Activated CD8-positive, alpha-beta T cell treated with anti-CD3 and anti-CD28 coated beads, Interleukin-2, amount 10 ng/mL, durations not matched to agents 7 days and 5 days (primary cell): ENCODE measurements around the gene RYK. TPM values are rescaled to one million over a fixed set of nuclear protein-coding genes. Genes with fewer than 3 reads are reported as not detected.
A peak's percentile ranks its signal among the peaks of the same experiment; 100 is the strongest.

Experiments used
- ATAC-seq: fragments of 150-1000 bp; cut with Tn5 transposase; one replicate; pipeline ENCODE4 v1.10.0; 2021; ENCODE audit warnings: moderate library complexity
- CTCF ChIA-PET: fragments of 350-600 bp; sonication (Branson Sonifier 250); formaldehyde crosslinking; loops from one replicate; lab custom pipeline; 2021; ENCODE audit warnings: antibody characterized with exemption; lab: Charles Lee
- POLR2A ChIA-PET: fragments of 350-600 bp; sonication (Branson Sonifier 250); formaldehyde crosslinking; loops from one replicate; lab custom pipeline; 2021; ENCODE audit warnings: antibody characterized with exemption; lab: Charles Lee
- DNase-seq: peaks from one replicate; pipeline ENCODE4 v3.0.0-alpha.2; 2020
- H3K27ac Mint-ChIP-seq: one replicate; pipeline ENCODE4 v1.8.0; 2021; ENCODE audit warnings: mild to moderate bottlenecking, mixed read lengths
- H3K27me3 Mint-ChIP-seq: one replicate; pipeline ENCODE4 v1.8.0; 2021; ENCODE audit warnings: low read depth, mixed read lengths
- H3K36me3 Mint-ChIP-seq: one replicate; pipeline ENCODE4 v1.8.0; 2021; ENCODE audit warnings: low read depth, mixed read lengths
- H3K4me1 Mint-ChIP-seq: one replicate; pipeline ENCODE4 v1.8.0; 2021; ENCODE audit warnings: low read depth, mixed read lengths
- H3K4me3 Mint-ChIP-seq: one replicate; pipeline ENCODE4 v1.8.0; 2021; ENCODE audit warnings: mild to moderate bottlenecking, mixed read lengths
- H3K9me3 Mint-ChIP-seq: one replicate; pipeline ENCODE4 v1.8.0; 2022; ENCODE audit warnings: mixed read lengths; ENCODE audit not compliant: insufficient read depth
- total RNA-seq, 2 experiments: library from RNA; stranded (reverse); gene quantifications; one replicate each; pipeline ENCODE4 v1.2.3, GENCODE V29; 2021

The RYK gene
- total RNA-seq, 2 experiments from 2014 or later = 6.9 to 9.4 TPM

DNA sequence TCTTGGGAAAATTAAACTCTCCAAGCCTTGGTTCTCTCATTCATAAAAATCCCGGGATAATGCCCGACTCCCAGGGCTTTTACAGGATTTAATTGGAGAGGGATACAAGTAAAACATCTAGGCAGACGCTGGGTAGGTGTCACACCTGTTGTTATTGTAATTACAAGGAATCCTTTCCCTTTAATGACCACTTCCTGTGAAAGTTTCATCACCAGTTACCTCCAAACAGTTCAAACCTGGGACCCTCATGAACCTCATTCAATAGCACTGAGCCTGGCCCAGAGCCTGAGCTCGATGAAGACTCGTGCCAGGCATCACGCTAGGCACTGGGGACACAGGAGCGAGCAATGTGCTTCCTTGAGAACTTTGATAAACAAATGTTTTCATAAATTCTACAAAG is 2.1 kb upstream of the RYK start:
- Mint-ChIP-seq H3K4me1 (peaks cover 30% of the 10 kb centered on the region), H3K4me3 (no peak overlapping the region), H3K27ac (no peak overlapping the region), H3K9me3 (no peaks in the 10 kb centered on the region), H3K36me3 (no peaks in the 10 kb centered on the region), H3K27me3 (peaks cover 28% of the 10 kb centered on the region)
- POLR2A ChIA-PET = no interaction called here
- ATAC-seq (no peak), DNase-seq (no peak)
- CTCF ChIA-PET = interaction anchor here (0.9 to 1.4 kb wide), 3 partner anchors 11 to 221 kb away, joined by 3 to 4 read pairs (median 3); no protein-coding TSS in a partner anchor

DNA sequence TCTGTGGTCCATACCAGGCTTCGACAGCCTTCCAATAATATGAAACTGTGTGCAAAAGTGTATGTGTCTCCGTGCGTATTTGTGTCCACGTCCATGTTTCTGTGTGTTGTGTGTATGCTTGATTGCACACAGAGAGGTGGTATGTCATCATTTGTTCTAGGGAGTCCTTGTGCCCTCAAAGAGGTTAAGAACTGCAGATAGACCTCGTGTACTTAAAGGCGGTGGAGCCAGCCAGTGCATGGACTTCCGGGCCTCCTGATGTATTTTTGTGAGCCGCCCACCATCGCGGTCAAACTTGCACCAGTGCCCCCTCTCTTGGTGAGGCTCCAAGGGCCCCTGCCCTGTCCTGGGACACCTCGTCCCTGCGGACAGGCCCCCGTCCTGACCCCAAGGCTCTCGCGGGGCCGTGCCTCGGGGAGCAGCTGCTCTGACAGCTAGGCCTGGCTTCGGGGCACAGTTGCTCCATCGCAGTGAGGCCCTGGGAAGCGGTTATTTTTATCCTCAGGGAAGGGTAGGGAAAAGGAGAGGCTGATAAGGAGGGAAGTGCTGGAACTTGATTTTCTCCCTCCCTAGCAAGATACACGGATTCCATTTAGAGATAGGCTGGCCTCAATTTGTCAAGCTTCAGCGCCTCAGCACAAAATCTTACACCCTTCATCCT is 1.2 kb upstream of the RYK start:
- peaks cover 30% of the 10 kb centered on the region for H3K4me1 Mint-ChIP-seq
- ChIA-PET CTCF (interaction anchor here (0.9 to 2.5 kb wide), 4 partner anchors 12 to 222 kb away, joined by 3 to 10 read pairs (median 4); no protein-coding TSS in a partner anchor), POLR2A (no interaction called here)
- peak overlapping the region; percentile 61 for H3K27ac Mint-ChIP-seq
- peaks cover 28% of the 10 kb centered on the region for H3K27me3 Mint-ChIP-seq
- DNase-seq = no peak
- H3K9me3 Mint-ChIP-seq = peaks cover 2% of the 10 kb centered on the region
- no peak for ATAC-seq
- H3K36me3 Mint-ChIP-seq = peaks cover 2% of the 10 kb centered on the region
- H3K4me3 Mint-ChIP-seq = peak overlapping the region; percentile 62

DNA sequence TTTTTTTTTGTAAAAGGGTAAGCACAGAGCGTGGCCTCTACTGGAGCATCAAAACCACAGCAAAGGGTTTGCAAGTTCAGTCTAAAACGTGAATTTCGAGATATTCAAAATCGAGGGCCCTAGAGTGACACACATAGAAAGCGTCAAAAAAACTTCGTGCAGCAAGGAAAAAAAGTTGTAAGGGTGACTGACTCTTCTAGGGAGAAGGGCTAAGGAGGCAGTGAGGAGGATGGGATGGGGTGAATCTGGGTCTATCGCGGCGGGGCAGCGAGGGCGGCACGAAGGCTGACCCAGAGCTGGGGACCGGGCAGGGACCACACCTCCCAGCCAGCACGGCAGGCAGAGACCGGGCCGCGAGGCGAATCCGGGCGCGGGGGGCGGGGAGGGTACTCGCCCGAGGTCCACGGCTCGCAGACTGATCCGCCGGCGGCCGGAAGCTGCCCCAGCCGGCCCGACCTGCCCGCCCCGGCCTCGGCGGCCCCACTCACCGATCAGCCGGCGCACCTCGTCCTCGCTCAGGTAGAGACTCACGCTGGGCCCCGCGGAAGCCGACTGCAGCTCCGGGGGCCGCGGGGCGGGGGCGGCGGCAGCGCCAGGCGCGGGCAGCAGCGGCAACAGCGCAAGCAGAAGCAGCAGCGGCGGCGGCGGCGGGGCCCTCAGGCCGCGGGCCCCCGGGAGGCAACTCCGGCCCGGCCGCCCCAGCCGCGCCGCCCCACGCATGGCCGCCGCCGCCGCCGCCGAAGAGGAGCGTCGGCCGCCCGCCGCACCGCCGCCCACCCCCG is 533 bp downstream of the RYK start:
- peak; percentile 67 for ATAC-seq
- Mint-ChIP-seq H3K4me3 (peak overlapping the region; percentile 76), H3K36me3 (peaks cover 2% of the 10 kb centered on the region), H3K4me1 (peaks cover 30% of the 10 kb centered on the region), H3K27ac (peak overlapping the region; percentile 74), H3K27me3 (peaks cover 18% of the 10 kb centered on the region), H3K9me3 (peaks cover 5% of the 10 kb centered on the region)
- POLR2A ChIA-PET = interaction anchor here (1.1 to 1.4 kb wide), 2 partner anchors 14 to 236 kb away, joined by 3 to 5 read pairs; partner anchors contain the start of genes ANAPC13 and CEP63
- peak; percentile 39 for DNase-seq
- CTCF ChIA-PET = interaction anchor here (1.1 to 2.5 kb wide), 4 partner anchors 10 to 226 kb away, joined by 3 to 10 read pairs (median 4); no protein-coding TSS in a partner anchor

DNA sequence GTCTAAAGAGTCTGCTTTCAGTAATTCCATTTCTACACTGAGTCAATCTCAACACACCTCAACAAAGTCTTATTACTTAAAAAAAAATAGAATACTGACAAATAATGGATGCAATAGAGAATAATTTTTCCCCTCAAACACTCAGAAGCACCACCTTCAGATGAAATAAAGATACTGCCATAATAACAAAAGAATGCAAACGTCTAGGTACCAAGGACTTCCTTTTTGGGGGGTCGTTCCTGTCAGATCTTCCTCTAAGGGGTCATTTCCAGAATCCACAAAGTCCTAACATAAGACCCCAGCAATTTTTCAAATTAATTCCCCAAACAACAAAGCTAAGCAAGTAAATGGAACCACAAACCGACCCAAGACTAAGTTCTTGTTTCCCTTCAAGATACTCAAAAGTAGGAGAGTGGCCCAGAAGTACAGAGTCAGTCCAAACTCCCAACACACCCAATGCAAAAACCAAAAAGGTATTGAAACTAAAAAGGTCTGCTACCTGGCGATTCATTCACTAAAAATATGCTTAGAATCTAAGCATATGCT is 1.3 kb downstream of the RYK start:
- ATAC-seq (no peak), DNase-seq (no peak)
- Mint-ChIP-seq H3K27ac (peak overlapping the region; percentile 74), H3K36me3 (peaks cover 2% of the 10 kb centered on the region), H3K4me1 (peaks cover 29% of the 10 kb centered on the region), H3K9me3 (peaks cover 5% of the 10 kb centered on the region), H3K4me3 (peak overlapping the region; percentile 76), H3K27me3 (peaks cover 10% of the 10 kb centered on the region)
- CTCF ChIA-PET = interaction anchor here (1.1 to 2.5 kb wide), 4 partner anchors 9 to 227 kb away, joined by 3 to 10 read pairs (median 4); no protein-coding TSS in a partner anchor
- POLR2A ChIA-PET = no interaction called here

DNA sequence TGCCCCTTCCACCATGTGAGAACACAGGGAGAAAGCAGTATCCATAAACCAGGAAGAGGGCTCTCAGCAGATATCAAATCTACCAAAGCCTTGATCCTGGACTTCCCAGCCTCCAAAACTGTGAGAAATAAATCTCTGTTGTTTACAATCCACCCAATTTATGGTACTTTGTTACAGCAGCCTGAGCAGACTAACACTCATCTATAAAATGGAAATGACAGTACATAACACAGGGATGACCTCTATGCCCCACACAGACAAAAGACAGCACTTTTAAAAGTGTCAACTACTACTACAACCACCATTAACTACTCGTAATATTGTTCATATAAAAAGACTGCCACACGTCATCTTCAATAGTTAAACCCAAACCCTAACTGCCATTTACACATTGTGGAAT is 5.7 kb downstream of the RYK start:
- CTCF ChIA-PET = interaction anchor here (0.9 to 1.5 kb wide), 2 partner anchors 32 to 33 kb away, joined by 4 read pairs; no protein-coding TSS in a partner anchor
- POLR2A ChIA-PET = no interaction called here
- H3K27me3 Mint-ChIP-seq = peaks cover 3% of the 10 kb centered on the region
- H3K36me3 Mint-ChIP-seq = peaks cover 2% of the 10 kb centered on the region
- DNase-seq (no peak), ATAC-seq (no peak)
- peaks cover 5% of the 10 kb centered on the region for H3K9me3 Mint-ChIP-seq
- H3K4me1 Mint-ChIP-seq = peaks cover 18% of the 10 kb centered on the region
- no peak overlapping the region for H3K27ac Mint-ChIP-seq
- no peak overlapping the region for H3K4me3 Mint-ChIP-seq

DNA sequence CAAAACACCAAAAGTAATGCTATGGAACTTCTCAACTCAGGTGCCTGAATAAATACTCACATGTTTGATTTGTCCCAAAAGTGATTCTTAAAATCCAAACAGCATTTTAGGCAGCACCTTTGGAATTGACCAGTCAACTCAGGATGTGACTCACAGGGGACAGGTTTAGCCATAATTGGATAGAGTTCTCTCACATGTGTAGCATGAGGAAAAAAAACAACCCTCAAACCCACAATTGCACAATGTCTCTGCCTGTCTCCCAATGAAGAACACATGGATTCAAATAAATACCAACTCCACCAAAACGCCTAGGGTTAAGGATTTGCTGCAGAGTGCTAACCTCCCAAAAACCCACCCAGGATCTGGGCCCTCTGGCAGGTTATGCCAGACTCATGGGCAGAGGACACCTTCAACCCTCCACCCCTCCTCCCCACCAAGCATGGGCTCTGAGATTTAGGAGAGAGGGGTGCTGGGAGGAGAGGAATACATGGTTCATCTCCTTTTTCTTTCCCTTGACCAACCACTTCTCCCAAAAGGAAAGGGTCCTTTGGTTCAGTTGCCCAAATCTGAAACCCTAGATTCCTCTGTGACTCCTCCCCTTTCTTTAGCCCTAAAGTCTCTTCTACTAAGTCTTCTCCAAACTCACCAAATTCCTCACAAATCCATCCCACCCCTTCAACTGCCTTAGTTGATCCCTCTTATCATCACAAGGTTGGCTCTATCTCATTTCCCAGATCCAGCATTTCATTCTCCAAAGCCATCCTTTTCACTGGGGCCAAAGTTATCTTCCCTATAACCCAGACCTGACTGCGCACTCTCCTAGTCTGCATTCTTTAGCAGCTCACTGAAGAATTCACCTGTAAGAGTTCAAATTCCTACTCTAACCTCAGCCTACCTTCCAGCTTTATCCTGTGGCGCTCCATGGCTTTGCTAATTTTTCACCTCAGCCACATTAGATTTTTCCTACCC is 7.7 kb downstream of the RYK start:
- ATAC-seq = no peak
- Mint-ChIP-seq H3K4me1 (peaks cover 12% of the 10 kb centered on the region), H3K27me3 (peaks cover under 1% of the 10 kb centered on the region), H3K9me3 (peaks cover 5% of the 10 kb centered on the region), H3K36me3 (peaks cover 2% of the 10 kb centered on the region), H3K4me3 (no peak overlapping the region), H3K27ac (no peak overlapping the region)
- CTCF ChIA-PET = no interaction called here
- no peak for DNase-seq
- POLR2A ChIA-PET = interaction anchor here (0.6 kb wide), 1 partner anchor 24 kb away, joined by 3 read pairs; no protein-coding TSS in a partner anchor

DNA sequence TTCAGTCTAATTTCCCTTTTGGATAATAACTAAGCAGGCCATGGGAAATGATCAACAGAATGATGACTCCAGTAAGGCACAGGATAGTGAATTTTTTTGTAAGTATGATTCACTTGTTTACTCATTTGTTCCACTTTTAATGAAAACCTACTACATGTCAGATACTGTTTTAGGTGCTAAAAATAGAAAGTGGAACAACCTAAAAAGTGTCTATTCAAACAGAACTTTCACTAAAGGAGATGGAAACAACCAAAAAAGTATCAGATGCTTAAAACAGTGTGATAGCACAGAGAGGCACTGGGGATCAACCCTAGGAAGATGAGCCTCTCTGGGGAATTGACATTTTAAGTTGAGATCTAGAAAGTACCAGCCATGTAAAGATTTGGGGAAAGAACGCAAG is 11.1 kb downstream of the RYK start:
- H3K27ac Mint-ChIP-seq = no peak overlapping the region
- DNase-seq = no peak

DNA sequence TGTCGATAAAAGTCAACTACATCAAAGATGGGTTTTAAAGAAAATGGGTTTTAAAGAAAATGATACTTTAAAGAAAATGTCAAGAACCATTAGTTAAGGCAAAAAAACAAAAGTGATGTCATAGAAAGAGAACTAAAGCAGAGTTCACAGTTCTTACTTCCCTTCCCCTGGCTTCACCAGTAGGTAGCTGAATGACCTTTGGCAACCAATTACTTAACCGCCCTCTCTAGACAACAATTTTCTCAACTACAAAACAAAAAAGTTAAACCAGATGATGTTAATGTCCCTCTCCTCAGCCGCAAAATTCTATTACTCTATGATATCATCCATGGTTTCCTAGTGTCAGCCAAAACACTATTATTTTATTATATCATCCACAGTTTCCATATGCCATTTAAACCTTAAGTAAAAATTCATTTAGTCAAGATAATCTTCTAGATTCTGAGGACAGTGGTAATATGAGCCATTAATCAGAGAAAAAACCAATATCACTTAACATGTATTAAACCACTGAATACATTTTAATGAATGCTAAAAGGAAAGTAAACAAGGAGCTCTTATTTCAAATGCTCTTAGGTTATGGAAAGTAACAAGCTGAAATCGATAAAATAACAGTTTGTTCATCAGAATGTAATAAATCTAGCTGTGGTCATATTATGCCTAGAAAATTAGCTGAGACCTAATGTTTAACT is 13.1 kb downstream of the RYK start:
- Mint-ChIP-seq H3K4me3 (no peak overlapping the region), H3K4me1 (peaks cover 22% of the 10 kb centered on the region), H3K27ac (no peak overlapping the region), H3K36me3 (no peaks in the 10 kb centered on the region), H3K27me3 (peaks cover 3% of the 10 kb centered on the region), H3K9me3 (no peaks in the 10 kb centered on the region)
- CTCF ChIA-PET = no interaction called here
- ATAC-seq (no peak), DNase-seq (no peak)
- POLR2A ChIA-PET = no interaction called here

More for the DNA sequence above, 11.1 kb downstream of the RYK start:
- Mint-ChIP-seq H3K4me3 (no peak overlapping the region), H3K36me3 (no peaks in the 10 kb centered on the region), H3K27me3 (peaks cover 3% of the 10 kb centered on the region), H3K4me1 (peaks cover 26% of the 10 kb centered on the region), H3K9me3 (no peaks in the 10 kb centered on the region)
- CTCF ChIA-PET = interaction anchor here (0.8 to 2.4 kb wide), 5 partner anchors 23 to 234 kb away, joined by 3 to 13 read pairs (median 3); no protein-coding TSS in a partner anchor
- ATAC-seq = no peak
- POLR2A ChIA-PET = no interaction called here

DNA sequence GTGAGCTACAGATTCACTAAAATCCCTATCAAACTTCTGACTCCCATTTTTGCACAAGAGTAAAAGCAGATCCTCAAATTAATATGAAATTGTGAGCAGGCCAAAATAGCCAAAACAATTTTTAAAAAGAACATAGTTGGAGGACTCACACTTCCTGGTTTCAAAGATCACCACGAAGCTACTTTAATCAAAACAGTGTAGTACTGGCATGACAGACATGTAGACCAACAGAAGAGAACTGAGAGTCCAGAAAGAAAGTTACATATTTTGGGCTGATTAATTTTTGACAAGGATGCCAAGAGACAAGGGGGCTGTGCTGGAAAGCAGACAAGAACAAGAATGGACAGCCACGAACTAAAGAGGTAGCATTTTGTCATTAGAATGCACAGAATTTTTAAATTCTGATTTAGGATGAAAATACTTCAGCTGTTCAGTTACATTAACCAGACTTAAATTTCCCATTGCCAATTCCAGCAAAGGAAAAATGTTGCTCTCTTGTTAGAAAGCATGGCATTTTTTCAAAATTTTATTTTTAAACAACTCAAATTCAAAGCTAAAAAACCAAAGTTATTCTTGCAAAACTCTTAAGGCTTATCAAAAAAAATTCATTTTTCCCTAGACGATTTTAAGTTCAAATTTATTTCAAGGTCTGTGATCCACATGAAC is 14.0 kb downstream of the RYK start:
- Mint-ChIP-seq H3K36me3 (no peaks in the 10 kb centered on the region), H3K4me3 (no peak overlapping the region), H3K4me1 (peaks cover 27% of the 10 kb centered on the region), H3K27ac (no peak overlapping the region), H3K9me3 (no peaks in the 10 kb centered on the region), H3K27me3 (peaks cover 3% of the 10 kb centered on the region)
- no peak for DNase-seq
- ChIA-PET POLR2A (interaction anchor here (1.6 kb wide), 1 partner anchor 14 kb away, joined by 3 read pairs; the partner anchor contains the start of gene RYK), CTCF (interaction anchor here (1.2 to 1.6 kb wide), 4 partner anchors 15 to 71 kb away, joined by 3 to 11 read pairs (median 4); no protein-coding TSS in a partner anchor)
- ATAC-seq = no peak

DNA sequence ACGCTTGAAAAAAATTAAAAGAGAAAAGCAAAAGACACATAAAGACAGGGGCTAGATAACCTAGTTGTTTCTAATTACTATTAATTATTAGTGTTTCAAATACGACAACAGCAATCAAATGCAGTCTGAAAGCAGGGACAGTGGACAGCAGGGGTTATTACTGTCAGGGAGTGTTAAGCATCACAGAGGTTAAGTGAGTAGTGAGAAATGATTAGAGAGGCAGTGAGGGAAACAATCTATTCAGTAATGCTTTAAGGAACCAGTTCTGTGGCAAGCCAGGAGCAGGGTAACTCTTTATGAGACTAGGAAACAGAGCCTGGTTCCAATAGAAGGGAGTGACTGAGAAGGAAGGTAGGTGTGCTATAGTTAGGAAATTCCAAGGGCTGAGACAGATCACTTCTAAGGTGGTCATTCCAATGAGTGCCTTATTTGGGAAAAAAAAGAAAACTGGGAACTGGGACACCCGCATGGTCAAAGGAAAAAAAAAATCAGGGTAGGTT is 15.0 kb downstream of the RYK start:
- Mint-ChIP-seq H3K36me3 (no peaks in the 10 kb centered on the region), H3K9me3 (no peaks in the 10 kb centered on the region), H3K4me1 (peaks cover 30% of the 10 kb centered on the region), H3K27ac (no peak overlapping the region), H3K27me3 (peaks cover 3% of the 10 kb centered on the region), H3K4me3 (no peak overlapping the region)
- no peak for DNase-seq
- ChIA-PET CTCF (interaction anchor here (1.2 to 1.6 kb wide), 3 partner anchors 14 to 72 kb away, joined by 3 to 11 read pairs (median 5); no protein-coding TSS in a partner anchor), POLR2A (interaction anchor here (1.6 kb wide), 1 partner anchor 15 kb away, joined by 3 read pairs; the partner anchor contains the start of gene RYK)
- no peak for ATAC-seq
